SK-N-SH (cell line): ENCODE data around the gene CPLANE2. TPM values are rescaled to one million over a fixed set of nuclear protein-coding genes. Genes with fewer than 3 reads are reported as not detected.

ENCODE experiments used
- CTCF ChIA-PET: fragments of 300-600, 350-600 bp; formaldehyde crosslinking; extraction: SDS; loops from one replicate; lab custom pipeline; 2021; lab: Yijun Ruan, JAX
- POLR2A ChIA-PET: fragments of 350-600 bp; sonication (Branson Sonifier 250); formaldehyde crosslinking; extraction: SDS; loops from one replicate; lab custom pipeline; 2020; ENCODE audit warnings: antibody characterized with exemption, inconsistent platforms; lab: Yijun Ruan, JAX
- DNase-seq: peaks from one replicate; pipeline ENCODE4 v3.0.0; 2012
- H2AFZ ChIP-seq: fragments of 200-600 bp; sonication (generic); 2 replicates; pipeline ENCODE4 v1.8.1; 2016; ENCODE audit warnings: antibody characterized with exemption, mild to moderate bottlenecking, low read depth
- H3F3A ChIP-seq: fragments of 200-600 bp; sonication (generic); replicated peaks from 2 replicates; pipeline ENCODE3; 2016; ENCODE audit warnings: antibody characterized with exemption, mild to moderate bottlenecking; ENCODE audit not compliant: insufficient read depth
- H3K27ac ChIP-seq, 2 experiments: fragments of 200-500 bp in 1 of 2; fragments of 200-600 bp in 1 of 2; sonication (Bioruptor generic) in 1 of 2; sonication (generic), shearing (Covaris generic) in 1 of 2; 2 replicates each; pipeline versions ENCODE4 v1.5.1 to v1.6.1; 2014 to 2016; ENCODE audit warnings: low read depth in 2 of 2, inconsistent platforms in 1 of 2, low read length in 1 of 2, mild to moderate bottlenecking in 1 of 2, mixed read lengths in 1 of 2
- H3K27me3 ChIP-seq: fragments of 200-600 bp; sonication (generic), shearing (Covaris generic); 2 replicates; pipeline ENCODE4 v1.6.1; 2016; ENCODE audit warnings: mixed run types; ENCODE audit not compliant: insufficient read depth
- H3K36me3 ChIP-seq, 2 experiments: fragments of 200-500 bp in 1 of 2; fragments of 200-600 bp in 1 of 2; sonication (Bioruptor generic) in 1 of 2; sonication (generic) in 1 of 2; replicated peaks in 1 of 2; 2 replicates each; pipeline versions ENCODE3 to v1.5.1; 2014 to 2016; ENCODE audit warnings: low read length in 1 of 2, mild to moderate bottlenecking in 1 of 2; ENCODE audit not compliant: insufficient read depth in 2 of 2, control insufficient read depth in 1 of 2
- H3K4me1 ChIP-seq, 2 experiments: fragments of 200-500 bp in 1 of 2; fragments of 200-600 bp in 1 of 2; sonication (Bioruptor generic) in 1 of 2; sonication (generic), shearing (Covaris generic) in 1 of 2; 2 replicates each; pipeline versions ENCODE4 v1.5.1 to v1.6.1; 2014 to 2016; ENCODE audit warnings: low read depth in 1 of 2, low read length in 1 of 2, mixed run types in 1 of 2; ENCODE audit not compliant: insufficient read depth in 2 of 2, control insufficient read depth in 1 of 2
- H3K4me2 ChIP-seq: fragments of 200-600 bp; sonication (generic), shearing (Covaris generic); 2 replicates; pipeline ENCODE4 v1.6.1; 2017; ENCODE audit warnings: mixed run types
- H3K4me3 ChIP-seq, 2 experiments: fragments of 200-500 bp in 1 of 2; fragments of 200-600 bp in 1 of 2; sonication (Bioruptor generic) in 1 of 2; sonication (generic), shearing (Covaris generic) in 1 of 2; 2 replicates each; pipeline versions ENCODE4 v1.5.1 to v1.8.1; 2014 to 2016; ENCODE audit warnings: low read depth in 2 of 2, inconsistent platforms in 1 of 2, low read length in 1 of 2, mild to moderate bottlenecking in 1 of 2, mixed read lengths in 1 of 2, moderate library complexity in 1 of 2
- H3K79me2 ChIP-seq: fragments of 200-600 bp; sonication (generic); 2 replicates; pipeline ENCODE4 v1.8.1; 2017; ENCODE audit warnings: mild to moderate bottlenecking; ENCODE audit not compliant: insufficient read depth
- H3K9ac ChIP-seq: fragments of 200-600 bp; sonication (generic); 2 replicates; pipeline ENCODE4 v1.6.1; 2017; ENCODE audit warnings: mixed run types
- H3K9me2 ChIP-seq: fragments of 200-600 bp; sonication (generic); 2 replicates; pipeline ENCODE4 v1.6.1; 2017; ENCODE audit warnings: mixed run types
- H3K9me3 ChIP-seq: fragments of 200-600 bp; sonication (generic); 2 replicates; pipeline ENCODE4 v1.6.1; 2017; ENCODE audit warnings: mixed run types, mild to moderate bottlenecking, moderate library complexity
- H4K20me1 ChIP-seq: fragments of 200-600 bp; sonication (generic); 2 replicates; pipeline ENCODE4 v1.6.1; 2017; ENCODE audit warnings: mild to moderate bottlenecking, mixed run types; ENCODE audit not compliant: insufficient read depth
- ELF1 ChIP-seq: IDR thresholded peaks from 2 replicates; pipeline ENCODE4 v1.4.0; 2012
- EZH2phosphoT487 ChIP-seq: fragments of 200-600 bp; sonication (generic); IDR thresholded peaks from 2 replicates; pipeline ENCODE4 v1.6.1; 2017; ENCODE audit warnings: low read depth, mixed run types, mild to moderate bottlenecking, antibody characterized with exemption, moderate library complexity, borderline replicate concordance
- FOXJ3 ChIP-seq: sonication (generic); formaldehyde crosslinking; IDR thresholded peaks from 2 replicates; pipeline ENCODE4 v1.5.1; 2020; ENCODE audit warnings: mild to moderate bottlenecking, missing genetic modification reagents
- FOXM1 ChIP-seq: IDR thresholded peaks from 2 replicates; pipeline ENCODE4 v1.4.0; 2012; ENCODE audit warnings: low read depth, mild to moderate bottlenecking
- NFIC ChIP-seq: IDR thresholded peaks from 2 replicates; pipeline ENCODE4 v1.4.0; 2012; ENCODE audit warnings: borderline replicate concordance
- NRF1 ChIP-seq: IDR thresholded peaks from 2 replicates; pipeline ENCODE4 v1.6.1; 2012; ENCODE audit warnings: low read depth, mild to moderate bottlenecking, low read length
- POLR2AphosphoS5 ChIP-seq: IDR thresholded peaks from 2 replicates; pipeline ENCODE4 v1.6.1; 2012; ENCODE audit warnings: low read depth, low read length
- RFX5 ChIP-seq: IDR thresholded peaks from 2 replicates; pipeline ENCODE4 v1.6.1; 2012; ENCODE audit warnings: mild to moderate bottlenecking, improper control_type of control experiment, low read length
- RXRA ChIP-seq: IDR thresholded peaks from 2 replicates; pipeline ENCODE4 v1.4.0; 2012; ENCODE audit warnings: low read depth, mild to moderate bottlenecking, borderline replicate concordance
- SIN3A ChIP-seq: IDR thresholded peaks from 2 replicates; pipeline ENCODE4 v1.6.1; 2012; ENCODE audit warnings: low read depth, mild to moderate bottlenecking, low read length, moderate library complexity, borderline replicate concordance
- SMC3 ChIP-seq: IDR thresholded peaks from 2 replicates; pipeline ENCODE4 v1.6.1; 2012; ENCODE audit warnings: low read depth, low read length, improper control_type of control experiment
- YY1 ChIP-seq: IDR thresholded peaks from 2 replicates; pipeline ENCODE4 v1.4.0; 2012; ENCODE audit warnings: low read depth, mild to moderate bottlenecking
- WGBS: methylation state at CpG from one replicate; pipeline ENCODE4 v1.1.6; 2017; ENCODE audit warnings: low lambda C conversion rate; 5-methylcytosine and 5-hydroxymethylcytosine counted together
- polyA plus RNA-seq, 3 experiments: library from polyadenylated mRNA; depleted of rRNA; stranded (reverse); fragments of >200 nt; gene quantifications; 2 replicates each; pipeline ENCODE4 v1.2.3, GENCODE V29; 2012
- TF ChIP-seq, protein P1 (sequence below): fragments of 150-350 bp; IDR thresholded peaks from 2 replicates; pipeline ENCODE4 v1.6.1; 2016; ENCODE audit warnings: mild to moderate bottlenecking, low read depth, low read length
- TF ChIP-seq, protein P2 (sequence below): IDR thresholded peaks from 2 replicates; pipeline ENCODE4 v1.4.0; 2012; ENCODE audit warnings: low read depth, borderline replicate concordance
- TF ChIP-seq, protein P3 (sequence below): IDR thresholded peaks from 2 replicates; pipeline ENCODE4; 2012
- TF ChIP-seq, protein P4 (sequence below): IDR thresholded peaks from 2 replicates; pipeline ENCODE4 v1.4.0; 2012; ENCODE audit warnings: low read depth, borderline replicate concordance

The CPLANE2 gene
- polyA plus RNA-seq, 1 of the 3 experiments (the other 2 are of a cell fraction), result 8.6 TPM

DNA sequence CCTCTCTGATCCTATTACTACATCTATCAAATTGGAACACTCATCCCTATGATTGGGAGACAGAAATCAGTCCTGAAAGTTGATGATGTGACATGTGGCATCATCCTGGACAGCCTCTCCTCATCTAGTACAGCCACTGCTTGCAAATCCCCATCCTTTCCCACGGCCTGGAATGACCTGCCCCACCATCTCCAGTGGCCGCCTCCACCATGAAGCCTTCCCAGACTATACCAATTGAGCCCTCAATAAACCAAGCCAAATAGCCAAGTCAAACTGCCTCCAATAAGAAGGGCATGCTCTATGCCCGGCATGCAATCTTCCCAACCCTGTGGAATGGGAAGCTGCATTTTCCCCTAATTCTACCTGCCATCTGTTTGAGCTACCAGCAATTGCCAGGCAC is 24.0 kb downstream of the CPLANE2 start:
- Histone ChIP-seq H3K9me2 (no peaks in the 10 kb centered on the region), H3K36me3 (no peaks in the 10 kb centered on the region), H3F3A (peaks cover 6% of the 10 kb centered on the region), H3K79me2 (no peaks in the 10 kb centered on the region), H3K9me3 (no peaks in the 10 kb centered on the region), H4K20me1 (no peaks in the 10 kb centered on the region), H3K4me1 (peaks cover 0 to 28% of the 10 kb centered on the region in 2 experiments; a peak in 2 of 4 replicates), H3K27me3 (no peaks in the 10 kb centered on the region), H3K4me2 (no peak overlapping the region), H3K4me3 (no peak overlapping the region), H3K27ac (no peak overlapping the region), H2AFZ (no peak overlapping the region), H3K9ac (no peak overlapping the region)
- ChIA-PET CTCF (interaction anchor here (0.5 to 1.9 kb wide), 3 partner anchors 26 to 379 kb away, joined by 3 to 7 read pairs (median 4); no protein-coding TSS in a partner anchor), POLR2A (no interaction called here)
- WGBS, result 79% methylated on average over 3 of the region's 3 CpGs
- TF ChIP-seq SIN3A (no peak), NFIC (no peak), FOXJ3 (no peak), RXRA (no peak), NRF1 (no peak), ELF1 (no peak), SMC3 (no peak), EZH2phosphoT487 (no peak), POLR2AphosphoS5 (no peak), FOXM1 (no peak), RFX5 (no peak), YY1 (no peak)
- TF ChIP-seq, protein P1, sequence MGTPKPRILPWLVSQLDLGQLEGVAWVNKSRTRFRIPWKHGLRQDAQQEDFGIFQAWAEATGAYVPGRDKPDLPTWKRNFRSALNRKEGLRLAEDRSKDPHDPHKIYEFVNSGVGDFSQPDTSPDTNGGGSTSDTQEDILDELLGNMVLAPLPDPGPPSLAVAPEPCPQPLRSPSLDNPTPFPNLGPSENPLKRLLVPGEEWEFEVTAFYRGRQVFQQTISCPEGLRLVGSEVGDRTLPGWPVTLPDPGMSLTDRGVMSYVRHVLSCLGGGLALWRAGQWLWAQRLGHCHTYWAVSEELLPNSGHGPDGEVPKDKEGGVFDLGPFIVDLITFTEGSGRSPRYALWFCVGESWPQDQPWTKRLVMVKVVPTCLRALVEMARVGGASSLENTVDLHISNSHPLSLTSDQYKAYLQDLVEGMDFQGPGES, result no peak
- TF ChIP-seq, protein P2, sequence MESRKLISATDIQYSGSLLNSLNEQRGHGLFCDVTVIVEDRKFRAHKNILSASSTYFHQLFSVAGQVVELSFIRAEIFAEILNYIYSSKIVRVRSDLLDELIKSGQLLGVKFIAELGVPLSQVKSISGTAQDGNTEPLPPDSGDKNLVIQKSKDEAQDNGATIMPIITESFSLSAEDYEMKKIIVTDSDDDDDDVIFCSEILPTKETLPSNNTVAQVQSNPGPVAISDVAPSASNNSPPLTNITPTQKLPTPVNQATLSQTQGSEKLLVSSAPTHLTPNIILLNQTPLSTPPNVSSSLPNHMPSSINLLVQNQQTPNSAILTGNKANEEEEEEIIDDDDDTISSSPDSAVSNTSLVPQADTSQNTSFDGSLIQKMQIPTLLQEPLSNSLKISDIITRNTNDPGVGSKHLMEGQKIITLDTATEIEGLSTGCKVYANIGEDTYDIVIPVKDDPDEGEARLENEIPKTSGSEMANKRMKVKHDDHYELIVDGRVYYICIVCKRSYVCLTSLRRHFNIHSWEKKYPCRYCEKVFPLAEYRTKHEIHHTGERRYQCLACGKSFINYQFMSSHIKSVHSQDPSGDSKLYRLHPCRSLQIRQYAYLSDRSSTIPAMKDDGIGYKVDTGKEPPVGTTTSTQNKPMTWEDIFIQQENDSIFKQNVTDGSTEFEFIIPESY, result no peak
- TF ChIP-seq, protein P3, sequence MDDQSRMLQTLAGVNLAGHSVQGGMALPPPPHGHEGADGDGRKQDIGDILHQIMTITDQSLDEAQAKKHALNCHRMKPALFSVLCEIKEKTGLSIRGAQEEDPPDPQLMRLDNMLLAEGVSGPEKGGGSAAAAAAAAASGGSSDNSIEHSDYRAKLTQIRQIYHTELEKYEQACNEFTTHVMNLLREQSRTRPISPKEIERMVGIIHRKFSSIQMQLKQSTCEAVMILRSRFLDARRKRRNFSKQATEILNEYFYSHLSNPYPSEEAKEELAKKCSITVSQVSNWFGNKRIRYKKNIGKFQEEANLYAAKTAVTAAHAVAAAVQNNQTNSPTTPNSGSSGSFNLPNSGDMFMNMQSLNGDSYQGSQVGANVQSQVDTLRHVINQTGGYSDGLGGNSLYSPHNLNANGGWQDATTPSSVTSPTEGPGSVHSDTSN, result no peak
- TF ChIP-seq, protein P4, sequence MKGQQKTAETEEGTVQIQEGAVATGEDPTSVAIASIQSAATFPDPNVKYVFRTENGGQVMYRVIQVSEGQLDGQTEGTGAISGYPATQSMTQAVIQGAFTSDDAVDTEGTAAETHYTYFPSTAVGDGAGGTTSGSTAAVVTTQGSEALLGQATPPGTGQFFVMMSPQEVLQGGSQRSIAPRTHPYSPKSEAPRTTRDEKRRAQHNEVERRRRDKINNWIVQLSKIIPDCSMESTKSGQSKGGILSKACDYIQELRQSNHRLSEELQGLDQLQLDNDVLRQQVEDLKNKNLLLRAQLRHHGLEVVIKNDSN, result no peak
- DNase-seq, result no peak
